Kidney epithelial cell (primary cell): ENCODE measurements around the gene C1orf159. TPM values are rescaled to one million over a fixed set of nuclear protein-coding genes. Genes with fewer than 3 reads are reported as not detected.
A peak's percentile ranks its signal among the peaks of the same experiment; 100 is the strongest.

ENCODE experiments used
- DNase-seq: peaks from one replicate; pipeline ENCODE4 v3.0.0-alpha.2; 2010; ENCODE audit warnings: low read depth
- H3K27me3 ChIP-seq: 2 replicates; pipeline ENCODE4 v1.6.0; 2011; ENCODE audit warnings: low read length; ENCODE audit not compliant: control insufficient read depth, insufficient read depth
- H3K36me3 ChIP-seq: 2 replicates; pipeline ENCODE4 v1.5.1; 2011; ENCODE audit warnings: low read length; ENCODE audit not compliant: control insufficient read depth, insufficient read depth
- H3K4me3 ChIP-seq: 2 replicates; pipeline ENCODE4 v1.5.1; 2011; ENCODE audit warnings: low read depth, mild to moderate bottlenecking, control low read depth, low read length
- CTCF ChIP-seq: IDR thresholded peaks from 2 replicates; pipeline ENCODE4 v1.5.1; 2011; ENCODE audit warnings: mild to moderate bottlenecking, moderate library complexity, low read length, control low read depth, inconsistent platforms; ENCODE audit not compliant: insufficient read depth, poor library complexity, severe bottlenecking
- total RNA-seq: library from RNA; depleted of rRNA; stranded (reverse); fragments of >200 nt; gene quantifications from 2 replicates; pipeline ENCODE4 v1.2.3, GENCODE V29; 2015

Gene C1orf159
- total RNA-seq, 1 donor from 2014 or later: 20.3 TPM

- Histone ChIP-seq H3K27me3 (no peaks in the 10 kb centered on the region), H3K4me3 (peak overlapping the region; percentile 63), H3K36me3 (no peaks in the 10 kb centered on the region)
- TF ChIP-seq CTCF: no peak
- no peak for DNase-seq
Measured at GRCh38 chr1:1162597-1163537, 47.0 kb upstream of the C1orf159 start.

- no peak for TF ChIP-seq CTCF
- no peak overlapping the region for H3K4me3 ChIP-seq
- no peaks in the 10 kb centered on the region for H3K27me3 ChIP-seq
- DNase-seq: no peak
- no peaks in the 10 kb centered on the region for H3K36me3 ChIP-seq
Measured at GRCh38 chr1:1161683-1162079, 45.8 kb upstream of the C1orf159 start.

GRCh38 chr1:1161078-1161682 is 45.3 kb upstream of the C1orf159 start:
- no peak for DNase-seq
- Histone ChIP-seq H3K27me3 (no peaks in the 10 kb centered on the region), H3K36me3 (no peaks in the 10 kb centered on the region), H3K4me3 (no peak overlapping the region)
- TF ChIP-seq CTCF: no peak

GRCh38 chr1:1160281-1160930 is 44.5 kb upstream of the C1orf159 start:
- H3K27me3 ChIP-seq: no peaks in the 10 kb centered on the region
- no peak for DNase-seq
- no peaks in the 10 kb centered on the region for H3K36me3 ChIP-seq
- no peak overlapping the region for H3K4me3 ChIP-seq
- TF ChIP-seq CTCF: no peak

- no peak for TF ChIP-seq CTCF
- Histone ChIP-seq H3K36me3 (no peaks in the 10 kb centered on the region), H3K4me3 (peak overlapping the region; percentile 37), H3K27me3 (no peaks in the 10 kb centered on the region)
- no peak for DNase-seq
Measured at GRCh38 chr1:1157914-1158710, 42.2 kb upstream of the C1orf159 start.
